Neuron (in vitro differentiated cells): ENCODE results near the gene POU6F2.

Source experiments
- H2AFZ ChIP-seq: one replicate; pipeline ENCODE4 v1.6.1; 2013; ENCODE audit warnings: low read depth, mild to moderate bottlenecking, inconsistent platforms, low read length, moderate library complexity
- H3K27me3 ChIP-seq: one replicate; pipeline ENCODE4 v1.6.1; 2013; ENCODE audit warnings: low read length; ENCODE audit not compliant: insufficient read depth
- H3K36me3 ChIP-seq: one replicate; pipeline ENCODE4 v1.6.1; 2013; ENCODE audit warnings: low read length; ENCODE audit not compliant: insufficient read depth
- H3K4me1 ChIP-seq: one replicate; pipeline ENCODE4 v1.6.1; 2013; ENCODE audit warnings: low read length; ENCODE audit not compliant: insufficient read depth
- H3K4me3 ChIP-seq: 2 replicates; pipeline ENCODE4 v1.5.1; 2013; ENCODE audit warnings: mild to moderate bottlenecking, low read length, moderate library complexity
- H3K9me3 ChIP-seq: one replicate; pipeline ENCODE4 v1.6.1; 2013; ENCODE audit warnings: low read length

POU6F2 gene

GRCh38 chr7:39086638-39087360 lies 109.1 kb downstream of the POU6F2 start:
- peaks cover 65% of the 10 kb centered on the region for H3K4me1 ChIP-seq
- H3K36me3 ChIP-seq = no peaks in the 10 kb centered on the region
- H3K9me3 ChIP-seq = no peaks in the 10 kb centered on the region
- H2AFZ ChIP-seq = no peak overlapping the region
- H3K4me3 ChIP-seq = no peak overlapping the region
- no peaks in the 10 kb centered on the region for H3K27me3 ChIP-seq

- Histone ChIP-seq H3K36me3 (no peaks in the 10 kb centered on the region), H3K4me1 (peaks cover 66% of the 10 kb centered on the region), H2AFZ (no peak overlapping the region), H3K4me3 (no peak overlapping the region), H3K27me3 (no peaks in the 10 kb centered on the region), H3K9me3 (no peaks in the 10 kb centered on the region)
Measured at GRCh38 chr7:39088730-39089593, 111.3 kb downstream of the POU6F2 start.

GRCh38 chr7:39091145-39091544 lies 113.4 kb downstream of the POU6F2 start:
- Histone ChIP-seq H3K36me3 (no peaks in the 10 kb centered on the region), H3K4me1 (peaks cover 48% of the 10 kb centered on the region), H2AFZ (no peak overlapping the region), H3K9me3 (no peaks in the 10 kb centered on the region), H3K27me3 (no peaks in the 10 kb centered on the region), H3K4me3 (no peak overlapping the region)

GRCh38 chr7:39091774-39092173 lies 114.1 kb downstream of the POU6F2 start:
- no peaks in the 10 kb centered on the region for H3K36me3 ChIP-seq
- no peaks in the 10 kb centered on the region for H3K9me3 ChIP-seq
- H3K4me1 ChIP-seq = peaks cover 42% of the 10 kb centered on the region
- no peak overlapping the region for H2AFZ ChIP-seq
- no peak overlapping the region for H3K4me3 ChIP-seq
- H3K27me3 ChIP-seq = no peaks in the 10 kb centered on the region

GRCh38 chr7:39094731-39095130 lies 117.0 kb downstream of the POU6F2 start:
- H3K4me1 ChIP-seq = peaks cover 21% of the 10 kb centered on the region
- no peaks in the 10 kb centered on the region for H3K9me3 ChIP-seq
- no peaks in the 10 kb centered on the region for H3K27me3 ChIP-seq
- no peaks in the 10 kb centered on the region for H3K36me3 ChIP-seq
- H3K4me3 ChIP-seq = no peak overlapping the region
- H2AFZ ChIP-seq = no peak overlapping the region

- Histone ChIP-seq H3K4me1 (peaks cover 8% of the 10 kb centered on the region), H3K36me3 (no peaks in the 10 kb centered on the region), H3K4me3 (no peak overlapping the region)
Measured at GRCh38 chr7:39095875-39096619, 118.3 kb downstream of the POU6F2 start.

GRCh38 chr7:39098506-39098905 lies 120.8 kb downstream of the POU6F2 start:
- H3K27me3 ChIP-seq = no peaks in the 10 kb centered on the region
- H3K4me1 ChIP-seq = no peaks in the 10 kb centered on the region
- no peaks in the 10 kb centered on the region for H3K36me3 ChIP-seq
- H3K9me3 ChIP-seq = no peaks in the 10 kb centered on the region
- no peak overlapping the region for H2AFZ ChIP-seq
- no peak overlapping the region for H3K4me3 ChIP-seq

More at GRCh38 chr7:39095875-39096619, 118.3 kb downstream of the POU6F2 start:
- H3K27me3 ChIP-seq = no peaks in the 10 kb centered on the region
- H2AFZ ChIP-seq = no peak overlapping the region
- H3K9me3 ChIP-seq = no peaks in the 10 kb centered on the region

GRCh38 chr7:39099146-39099545 lies 121.4 kb downstream of the POU6F2 start:
- Histone ChIP-seq H3K9me3 (no peaks in the 10 kb centered on the region), H3K4me3 (no peak overlapping the region), H3K4me1 (no peaks in the 10 kb centered on the region), H3K36me3 (no peaks in the 10 kb centered on the region), H3K27me3 (no peaks in the 10 kb centered on the region), H2AFZ (no peak overlapping the region)

- Histone ChIP-seq H3K4me1 (no peaks in the 10 kb centered on the region), H2AFZ (no peak overlapping the region), H3K36me3 (no peaks in the 10 kb centered on the region), H3K9me3 (no peaks in the 10 kb centered on the region), H3K4me3 (no peak overlapping the region), H3K27me3 (no peaks in the 10 kb centered on the region)
Measured at GRCh38 chr7:39100270-39100669, 122.6 kb downstream of the POU6F2 start.

- Histone ChIP-seq H3K4me1 (no peaks in the 10 kb centered on the region), H2AFZ (no peak overlapping the region), H3K27me3 (no peaks in the 10 kb centered on the region), H3K9me3 (no peaks in the 10 kb centered on the region), H3K36me3 (no peaks in the 10 kb centered on the region), H3K4me3 (no peak overlapping the region)
Measured at GRCh38 chr7:39102234-39102633, 124.5 kb downstream of the POU6F2 start.

GRCh38 chr7:39105720-39106119 lies 128.0 kb downstream of the POU6F2 start:
- H3K9me3 ChIP-seq = no peaks in the 10 kb centered on the region
- no peak overlapping the region for H3K4me3 ChIP-seq
- H3K4me1 ChIP-seq = no peaks in the 10 kb centered on the region
- H3K27me3 ChIP-seq = no peaks in the 10 kb centered on the region
- H2AFZ ChIP-seq = no peak overlapping the region
- H3K36me3 ChIP-seq = no peaks in the 10 kb centered on the region

GRCh38 chr7:39125846-39126245 lies 148.1 kb downstream of the POU6F2 start:
- H3K4me3 ChIP-seq = no peak overlapping the region
- no peaks in the 10 kb centered on the region for H3K27me3 ChIP-seq
- H3K4me1 ChIP-seq = no peaks in the 10 kb centered on the region
- no peak overlapping the region for H2AFZ ChIP-seq
- no peaks in the 10 kb centered on the region for H3K36me3 ChIP-seq
- H3K9me3 ChIP-seq = no peaks in the 10 kb centered on the region

- H3K36me3 ChIP-seq = no peaks in the 10 kb centered on the region
- no peak overlapping the region for H3K4me3 ChIP-seq
- H3K4me1 ChIP-seq = no peaks in the 10 kb centered on the region
- H3K27me3 ChIP-seq = no peaks in the 10 kb centered on the region
- H2AFZ ChIP-seq = no peak overlapping the region
- H3K9me3 ChIP-seq = no peaks in the 10 kb centered on the region
Measured at GRCh38 chr7:39127058-39127457, 149.3 kb downstream of the POU6F2 start.
